WTC11 (cell line): Measurements from ENCODE around the gene PCDHA12. TPM values are rescaled to one million over a fixed set of nuclear protein-coding genes. Genes with fewer than 3 reads are reported as not detected.

ENCODE experiments used
- CBFB ChIP-seq: sonication (generic); formaldehyde crosslinking; IDR thresholded peaks from 2 replicates; pipeline ENCODE4 v1.8.1; 2022; ENCODE audit warnings: mild to moderate bottlenecking, low read depth, missing genetic modification reagents
- CTCF ChIP-seq: fragments of 200-600 bp; IDR thresholded peaks from 2 replicates; pipeline ENCODE4 v1.8.0; 2022; ENCODE audit warnings: antibody characterized with exemption
- E2F5 ChIP-seq: sonication (generic); formaldehyde crosslinking; IDR thresholded peaks from 2 replicates; pipeline ENCODE4 v1.8.1; 2022; ENCODE audit warnings: mild to moderate bottlenecking, moderate library complexity, missing genetic modification reagents
- ELF4 ChIP-seq: sonication (generic); formaldehyde crosslinking; IDR thresholded peaks from 2 replicates; pipeline ENCODE4 v1.8.1; 2022; ENCODE audit warnings: low read depth, mild to moderate bottlenecking, moderate library complexity, missing genetic modification reagents
- GTF2I ChIP-seq: fragments of 250-450 bp; sonication (Bioruptor Pico); conservative IDR thresholded peaks from 2 replicates; pipeline ENCODE4 v1.4.0; 2021; ENCODE audit warnings: mild to moderate bottlenecking
- IRF1 ChIP-seq: sonication (generic); formaldehyde crosslinking; IDR thresholded peaks from 2 replicates; pipeline ENCODE4 v1.8.0; 2023; ENCODE audit warnings: missing genetic modification reagents
- NFE2L1 ChIP-seq: sonication (generic); formaldehyde crosslinking; IDR thresholded peaks from 2 replicates; pipeline ENCODE4 v1.8.1; 2023; ENCODE audit warnings: missing genetic modification reagents
- NFYB ChIP-seq: sonication (generic); formaldehyde crosslinking; conservative IDR thresholded peaks from 2 replicates; pipeline ENCODE4 v1.8.0; 2022; ENCODE audit warnings: low read depth, missing genetic modification reagents
- NR1H2 ChIP-seq: sonication (generic); formaldehyde crosslinking; IDR thresholded peaks from 2 replicates; pipeline ENCODE4 v1.9.0; 2021; ENCODE audit warnings: mild to moderate bottlenecking, moderate library complexity, missing genetic modification reagents
- PRDM15 ChIP-seq: sonication (generic); formaldehyde crosslinking; IDR thresholded peaks from 2 replicates; pipeline ENCODE4 v1.8.0; 2022; ENCODE audit warnings: missing genetic modification reagents
- SMAD4 ChIP-seq: sonication (generic); formaldehyde crosslinking; IDR thresholded peaks from 2 replicates; pipeline ENCODE4 v1.8.0; 2022; ENCODE audit warnings: mild to moderate bottlenecking, missing genetic modification reagents
- ZBTB43 ChIP-seq: sonication (generic); formaldehyde crosslinking; IDR thresholded peaks from 2 replicates; pipeline ENCODE4 v1.8.1; 2023; ENCODE audit warnings: mild to moderate bottlenecking, missing genetic modification reagents
- ZNF138 ChIP-seq: sonication (generic); formaldehyde crosslinking; conservative IDR thresholded peaks from 2 replicates; pipeline ENCODE4 v1.8.1; 2022; ENCODE audit warnings: mild to moderate bottlenecking, moderate library complexity, missing genetic modification reagents
- ZNF396 ChIP-seq: fragments of 250-450 bp; sonication (Bioruptor Pico); IDR thresholded peaks from 2 replicates; pipeline ENCODE4 v1.8.0; 2021; ENCODE audit warnings: mild to moderate bottlenecking, moderate library complexity, borderline replicate concordance
- total RNA-seq: library from RNA; stranded (reverse); gene quantifications from 3 replicates; pipeline ENCODE4 v1.2.3, GENCODE V29; 2021

PCDHA12 gene
- total RNA-seq, 1 experiment from 2014 or later, result 9.6 TPM

GRCh38 chr5:140927228-140927573 is 52.1 kb downstream of the PCDHA12 start (continued):
- TF ChIP-seq CTCF, result no peak
- no peak for TF ChIP-seq ZNF396
- peak; percentile 77 for TF ChIP-seq PRDM15
- TF ChIP-seq ZNF138 (CRISPR knock-in tag), result no peak
- no peak for TF ChIP-seq NR1H2
- TF ChIP-seq ZBTB43 (CRISPR knock-in tag), result no peak
- TF ChIP-seq GTF2I (CRISPR knock-in tag), result no peak
- no peak for TF ChIP-seq IRF1
- no peak for TF ChIP-seq NFE2L1 (CRISPR knock-in tag)
- TF ChIP-seq CBFB (CRISPR knock-in tag), result no peak
- 0 out of 2 replicates have a peak, but pooled peaks have one; percentile 47 for TF ChIP-seq E2F5
- no peak for TF ChIP-seq SMAD4 (CRISPR knock-in tag)
- no peak for TF ChIP-seq ELF4 (CRISPR knock-in tag)
- TF ChIP-seq NFYB (CRISPR knock-in tag), result no peak

Other genes with a start within 250 kb of the PCDHA12 start
- gene CD14, start 242.1 kb upstream of the PCDHA12 start, total RNA-seq, result 0.27 to 0.63 TPM (median 0.53 TPM) in 3 replicates
- gene TMCO6, start 235.9 kb upstream of the PCDHA12 start, total RNA-seq, result 28.7 to 32.6 TPM (median 32.2 TPM) in 3 replicates
- 74.8 to 81.5 TPM (median 77.7 TPM) in 3 replicates for gene NDUFA2, start 227.7 kb upstream of the PCDHA12 start, total RNA-seq
- gene IK, start 227.5 kb upstream of the PCDHA12 start, total RNA-seq, result 58.5 to 69.2 TPM (median 64.5 TPM) in 3 replicates
- 22.1 to 25.3 TPM (median 23.5 TPM) in 3 replicates for gene WDR55, start 210.4 kb upstream of the PCDHA12 start, total RNA-seq
- gene DND1, start 201.7 kb upstream of the PCDHA12 start, total RNA-seq, result 2.1 to 3.3 TPM (median 2.9 TPM) in 3 replicates
- gene HARS1, start 183.9 kb upstream of the PCDHA12 start, total RNA-seq, result 51.9 to 55.6 TPM (median 52.5 TPM) in 3 replicates
- gene HARS2, start 183.9 kb upstream of the PCDHA12 start, total RNA-seq, result 26.8 to 28.9 TPM (median 27.7 TPM) in 3 replicates
- 50.3 to 57.2 TPM (median 54.7 TPM) in 3 replicates for gene ZMAT2, start 174.9 kb upstream of the PCDHA12 start, total RNA-seq
- gene PCDHA1, start 89.2 kb upstream of the PCDHA12 start, total RNA-seq, result 2.2 to 2.7 TPM (median 2.4 TPM) in 3 replicates
- 2.0 to 2.4 TPM (median 2.1 TPM) in 3 replicates for gene PCDHA2, start 80.5 kb upstream of the PCDHA12 start, total RNA-seq
- gene PCDHA3, start 74.3 kb upstream of the PCDHA12 start, total RNA-seq, result 3.3 to 3.4 TPM (median 3.3 TPM) in 3 replicates
- gene PCDHA4, start 68.2 kb upstream of the PCDHA12 start, total RNA-seq, result 5.4 to 6.3 TPM (median 5.6 TPM) in 3 replicates
- gene PCDHA5, start 53.7 kb upstream of the PCDHA12 start, total RNA-seq, result 0.85 to 0.94 TPM (median 0.90 TPM) in 3 replicates
- 2.0 to 2.4 TPM (median 2.4 TPM) in 3 replicates for gene PCDHA6, start 47.3 kb upstream of the PCDHA12 start, total RNA-seq
- gene PCDHA7, start 41.0 kb upstream of the PCDHA12 start, total RNA-seq, result 2.3 to 2.7 TPM (median 2.4 TPM) in 3 replicates
- 0.85 to 1.3 TPM (median 1.3 TPM) in 3 replicates for gene PCDHA8, start 34.1 kb upstream of the PCDHA12 start, total RNA-seq
- 1.1 to 1.5 TPM (median 1.4 TPM) in 3 replicates for gene PCDHA9, start 26.9 kb upstream of the PCDHA12 start, total RNA-seq
- 10.8 to 12.0 TPM (median 11.6 TPM) in 3 replicates for gene PCDHA10, start 19.4 kb upstream of the PCDHA12 start, total RNA-seq
- gene PCDHA11, start 6.4 kb upstream of the PCDHA12 start, total RNA-seq, result 5.8 to 8.7 TPM (median 7.9 TPM) in 3 replicates
- gene PCDHA13, start 6.8 kb downstream of the PCDHA12 start, total RNA-seq, result 2.4 to 3.8 TPM (median 3.0 TPM) in 3 replicates
- 8.2 to 8.6 TPM (median 8.4 TPM) in 3 replicates for gene PCDHAC1, start 51.0 kb downstream of the PCDHA12 start, total RNA-seq
- gene PCDHAC2, start 91.2 kb downstream of the PCDHA12 start, total RNA-seq, result 6.7 to 11.3 TPM (median 7.9 TPM) in 3 replicates
- gene PCDHB1, start 176.1 kb downstream of the PCDHA12 start, total RNA-seq, result 0.09 to 0.13 TPM (median 0.11 TPM) in 3 replicates
- gene PCDHB2, start 219.3 kb downstream of the PCDHA12 start, total RNA-seq, result 22.9 to 26.2 TPM (median 23.1 TPM) in 3 replicates
- 4.7 to 6.4 TPM (median 5.1 TPM) in 3 replicates for gene PCDHB3, start 225.2 kb downstream of the PCDHA12 start, total RNA-seq
- gene PCDHB4, start 246.5 kb downstream of the PCDHA12 start, total RNA-seq, result 2.3 to 2.6 TPM (median 2.3 TPM) in 3 replicates